Measurements from ENCODE around the gene HSPA4L.

Gene HSPA4L

GRCh38 chr4:127843704-127844600, 61.8 kb downstream of the HSPA4L start:
- 0 out of 2 replicates have a peak, but pooled peaks cover 3% of the 10 kb centered on the region for H3K36me3 ChIP-seq (ENCODE audit: insufficient read depth, low read length)
- H2AFZ ChIP-seq (ENCODE audit: low read length, unreplicated experiment) = no peak overlapping the region
- H3K4me1 ChIP-seq (ENCODE audit: control insufficient read depth, insufficient read depth, low read length, unreplicated experiment) = no peaks in the 10 kb centered on the region
- H3K4me3 ChIP-seq (ENCODE audit: low read depth, low read length) = no peak overlapping the region
- peaks cover 8% of the 10 kb centered on the region for H3K79me2 ChIP-seq (ENCODE audit: control insufficient read depth, insufficient read depth, low read length, unreplicated experiment)
- no peak overlapping the region for H3K27ac ChIP-seq (ENCODE audit: low read depth, low read length)
- H3K27me3 ChIP-seq (ENCODE audit: insufficient read depth, low read length) = no peaks in the 10 kb centered on the region

GRCh38 chr4:127844601-127845116, 62.5 kb downstream of the HSPA4L start:
- H2AFZ ChIP-seq (ENCODE audit: low read length, unreplicated experiment) = no peak overlapping the region
- H3K79me2 ChIP-seq (ENCODE audit: control insufficient read depth, insufficient read depth, low read length, unreplicated experiment) = peaks cover 8% of the 10 kb centered on the region
- H3K27ac ChIP-seq (ENCODE audit: low read depth, low read length) = no peak overlapping the region

DNA sequence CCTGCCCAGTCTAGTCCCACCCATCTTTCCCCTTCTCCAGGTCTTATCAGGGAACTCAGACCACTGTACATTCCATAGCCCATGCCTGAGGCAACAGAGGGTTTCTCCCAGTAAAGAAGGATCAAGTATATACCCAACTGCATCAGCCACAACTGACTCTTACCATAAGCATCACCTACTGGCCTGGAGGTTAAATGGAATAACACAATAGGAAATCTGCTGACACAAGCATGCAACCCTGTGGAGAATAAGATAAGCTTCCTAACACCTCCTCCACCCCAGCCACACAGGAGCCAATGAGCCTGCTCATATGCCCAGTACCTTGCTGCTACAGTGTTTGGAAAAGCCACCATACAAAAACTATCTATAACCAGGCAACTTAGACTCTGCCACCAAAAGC, 63.9 kb downstream of the HSPA4L start:
- Histone ChIP-seq H3K27me3 (ENCODE audit: insufficient read depth, low read length) (no peaks in the 10 kb centered on the region), H3K79me2 (ENCODE audit: control insufficient read depth, insufficient read depth, low read length, unreplicated experiment) (peaks cover 11% of the 10 kb centered on the region), H3K4me1 (ENCODE audit: control insufficient read depth, insufficient read depth, low read length, unreplicated experiment) (no peaks in the 10 kb centered on the region), H3K4me3 (ENCODE audit: low read depth, low read length) (no peak overlapping the region), H3K36me3 (ENCODE audit: insufficient read depth, low read length) (0 out of 2 replicates have a peak, but pooled peaks cover 3% of the 10 kb centered on the region), H2AFZ (ENCODE audit: low read length, unreplicated experiment) (no peak overlapping the region), H3K27ac (ENCODE audit: low read depth, low read length) (no peak overlapping the region)

More at GRCh38 chr4:127844601-127845116, 62.5 kb downstream of the HSPA4L start:
- Histone ChIP-seq H3K36me3 (ENCODE audit: insufficient read depth, low read length) (0 out of 2 replicates have a peak, but pooled peaks cover 3% of the 10 kb centered on the region), H3K4me1 (ENCODE audit: control insufficient read depth, insufficient read depth, low read length, unreplicated experiment) (no peaks in the 10 kb centered on the region), H3K27me3 (ENCODE audit: insufficient read depth, low read length) (no peaks in the 10 kb centered on the region), H3K4me3 (ENCODE audit: low read depth, low read length) (no peak overlapping the region)

DNA sequence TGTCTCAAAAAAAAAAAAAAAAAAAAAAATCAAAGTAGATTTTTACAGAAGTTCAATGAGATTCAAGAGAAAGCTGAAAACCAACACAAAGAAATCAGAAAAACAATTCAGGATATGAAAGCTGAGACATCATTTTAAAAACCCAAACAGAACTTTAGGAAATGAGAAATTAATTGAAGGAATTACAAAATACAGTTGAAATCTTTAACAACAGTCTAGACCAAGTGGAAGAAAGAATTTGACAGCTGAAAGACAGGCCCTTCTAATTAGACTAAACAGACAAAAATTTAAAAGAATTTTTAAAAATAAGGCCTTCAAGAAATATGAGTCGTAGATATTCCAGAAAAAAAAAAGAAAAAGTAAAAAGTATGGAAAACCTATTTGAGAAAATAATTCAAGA, 64.6 kb downstream of the HSPA4L start:
- Histone ChIP-seq H3K4me3 (ENCODE audit: low read depth, low read length) (no peak overlapping the region), H3K27ac (ENCODE audit: low read depth, low read length) (no peak overlapping the region), H3K4me1 (ENCODE audit: control insufficient read depth, insufficient read depth, low read length, unreplicated experiment) (no peaks in the 10 kb centered on the region), H2AFZ (ENCODE audit: low read length, unreplicated experiment) (no peak overlapping the region), H3K36me3 (ENCODE audit: insufficient read depth, low read length) (peaks cover 3% of the 10 kb centered on the region; the same call in 1 of the 2 replicates), H3K79me2 (ENCODE audit: control insufficient read depth, insufficient read depth, low read length, unreplicated experiment) (peaks cover 11% of the 10 kb centered on the region), H3K27me3 (ENCODE audit: insufficient read depth, low read length) (no peaks in the 10 kb centered on the region)

GRCh38 chr4:127849505-127850234, 67.5 kb downstream of the HSPA4L start:
- Histone ChIP-seq H3K4me3 (ENCODE audit: low read depth, low read length) (no peak overlapping the region), H3K27me3 (ENCODE audit: insufficient read depth, low read length) (no peaks in the 10 kb centered on the region), H2AFZ (ENCODE audit: low read length, unreplicated experiment) (no peak overlapping the region), H3K4me1 (ENCODE audit: control insufficient read depth, insufficient read depth, low read length, unreplicated experiment) (no peaks in the 10 kb centered on the region), H3K79me2 (ENCODE audit: control insufficient read depth, insufficient read depth, low read length, unreplicated experiment) (peaks cover 11% of the 10 kb centered on the region), H3K27ac (ENCODE audit: low read depth, low read length) (no peak overlapping the region), H3K36me3 (ENCODE audit: insufficient read depth, low read length) (no peaks in the 10 kb centered on the region; the same call in 1 of the 2 replicates)

DNA sequence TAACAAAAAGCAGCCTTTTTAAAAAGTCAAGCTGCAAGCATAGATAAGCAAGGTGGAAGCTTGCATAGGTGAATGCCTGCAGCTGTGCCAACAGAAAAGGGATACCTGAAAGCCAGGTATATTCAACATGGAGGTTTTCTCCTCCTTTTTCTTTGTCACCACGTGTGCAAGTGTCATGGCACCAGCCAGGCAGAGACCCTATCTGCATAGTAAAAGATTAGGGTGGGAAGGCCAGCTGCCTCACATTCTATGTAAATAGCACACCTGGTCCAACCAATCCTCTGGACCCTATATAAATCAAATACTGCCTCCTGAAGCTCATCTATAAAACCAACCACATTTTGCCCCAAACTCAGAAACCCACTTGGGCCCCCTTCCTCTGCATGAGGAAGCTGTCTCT, 70.5 kb downstream of the HSPA4L start:
- Histone ChIP-seq H3K27ac (ENCODE audit: low read depth, low read length) (no peak overlapping the region), H3K4me1 (ENCODE audit: control insufficient read depth, insufficient read depth, low read length, unreplicated experiment) (peaks cover 9% of the 10 kb centered on the region), H3K36me3 (ENCODE audit: insufficient read depth, low read length) (no peaks in the 10 kb centered on the region; the same call in 1 of the 2 replicates), H2AFZ (ENCODE audit: low read length, unreplicated experiment) (no peak overlapping the region), H3K27me3 (ENCODE audit: insufficient read depth, low read length) (no peaks in the 10 kb centered on the region), H3K4me3 (ENCODE audit: low read depth, low read length) (no peak overlapping the region), H3K79me2 (ENCODE audit: control insufficient read depth, insufficient read depth, low read length, unreplicated experiment) (peaks cover 7% of the 10 kb centered on the region)

GRCh38 chr4:127856196-127856812, 74.2 kb downstream of the HSPA4L start:
- Histone ChIP-seq H3K79me2 (ENCODE audit: control insufficient read depth, insufficient read depth, low read length, unreplicated experiment) (peaks cover 13% of the 10 kb centered on the region), H3K27me3 (ENCODE audit: insufficient read depth, low read length) (no peaks in the 10 kb centered on the region), H3K36me3 (ENCODE audit: insufficient read depth, low read length) (no peaks in the 10 kb centered on the region; the same call in 1 of the 2 replicates), H3K27ac (ENCODE audit: low read depth, low read length) (no peak overlapping the region), H3K4me1 (ENCODE audit: control insufficient read depth, insufficient read depth, low read length, unreplicated experiment) (peaks cover 9% of the 10 kb centered on the region), H2AFZ (ENCODE audit: low read length, unreplicated experiment) (no peak overlapping the region), H3K4me3 (ENCODE audit: low read depth, low read length) (no peak overlapping the region)

- Histone ChIP-seq H3K4me1 (ENCODE audit: control insufficient read depth, insufficient read depth, low read length, unreplicated experiment) (peaks cover 9% of the 10 kb centered on the region), H3K36me3 (ENCODE audit: insufficient read depth, low read length) (no peaks in the 10 kb centered on the region; the same call in 1 of the 2 replicates), H3K4me3 (ENCODE audit: low read depth, low read length) (no peak overlapping the region), H3K79me2 (ENCODE audit: control insufficient read depth, insufficient read depth, low read length, unreplicated experiment) (peaks cover 13% of the 10 kb centered on the region), H3K27me3 (ENCODE audit: insufficient read depth, low read length) (no peaks in the 10 kb centered on the region), H2AFZ (ENCODE audit: low read length, unreplicated experiment) (no peak overlapping the region), H3K27ac (ENCODE audit: low read depth, low read length) (no peak overlapping the region)
These were observed 74.8 kb downstream of the HSPA4L start for GRCh38 chr4:127856813-127857447.

- Histone ChIP-seq H3K36me3 (ENCODE audit: insufficient read depth, low read length) (no peaks in the 10 kb centered on the region; the same call in 1 of the 2 replicates), H3K4me1 (ENCODE audit: control insufficient read depth, insufficient read depth, low read length, unreplicated experiment) (peaks cover 9% of the 10 kb centered on the region), H3K79me2 (ENCODE audit: control insufficient read depth, insufficient read depth, low read length, unreplicated experiment) (peaks cover 13% of the 10 kb centered on the region), H2AFZ (ENCODE audit: low read length, unreplicated experiment) (no peak overlapping the region), H3K27me3 (ENCODE audit: insufficient read depth, low read length) (no peaks in the 10 kb centered on the region), H3K27ac (ENCODE audit: low read depth, low read length) (no peak overlapping the region), H3K4me3 (ENCODE audit: low read depth, low read length) (no peak overlapping the region)
These were observed 75.5 kb downstream of the HSPA4L start for GRCh38 chr4:127857641-127858040.

- Histone ChIP-seq H3K27me3 (ENCODE audit: insufficient read depth, low read length) (no peaks in the 10 kb centered on the region), H3K4me3 (ENCODE audit: low read depth, low read length) (no peak overlapping the region), H3K36me3 (ENCODE audit: insufficient read depth, low read length) (no peaks in the 10 kb centered on the region), H3K79me2 (ENCODE audit: control insufficient read depth, insufficient read depth, low read length, unreplicated experiment) (peaks cover 3% of the 10 kb centered on the region), H3K4me1 (ENCODE audit: control insufficient read depth, insufficient read depth, low read length, unreplicated experiment) (peaks cover 11% of the 10 kb centered on the region), H3K27ac (ENCODE audit: low read depth, low read length) (no peak overlapping the region), H2AFZ (ENCODE audit: low read length, unreplicated experiment) (no peak overlapping the region)
These were observed 86.1 kb downstream of the HSPA4L start for GRCh38 chr4:127868196-127868595.
